GM12873 (cell line): Measurements from ENCODE around the gene TNFSF18.

ENCODE experiments used
- TF ChIP-seq, protein P1 (sequence below): IDR thresholded peaks from 2 replicates; pipeline ENCODE4 v1.5.1; 2012; ENCODE audit warnings: low read depth, mild to moderate bottlenecking, moderate library complexity, low read length, control low read depth; ENCODE audit not compliant: insufficient read depth; ENCODE audit errors: missing control alignments

The TNFSF18 gene

DNA sequence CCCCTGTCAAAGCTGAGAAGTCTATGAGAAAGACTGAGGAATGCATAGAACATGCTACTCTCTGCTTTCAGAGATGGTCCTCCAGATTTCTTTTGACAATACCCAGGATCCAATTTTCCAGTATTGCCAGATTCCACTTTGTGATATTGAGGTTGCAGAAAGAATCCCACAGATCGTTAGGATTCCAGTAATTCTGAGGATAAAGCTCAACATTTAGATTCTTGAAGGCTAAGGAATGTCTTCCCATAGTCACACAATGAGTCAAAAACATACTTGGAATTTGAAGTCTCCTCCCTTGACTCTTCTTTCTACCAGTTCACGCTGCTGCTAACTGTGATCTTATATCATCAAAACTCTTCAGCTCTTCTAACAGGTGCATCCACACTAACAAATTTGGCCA lies 57.1 kb downstream of the TNFSF18 start:
- TF ChIP-seq, protein P1, sequence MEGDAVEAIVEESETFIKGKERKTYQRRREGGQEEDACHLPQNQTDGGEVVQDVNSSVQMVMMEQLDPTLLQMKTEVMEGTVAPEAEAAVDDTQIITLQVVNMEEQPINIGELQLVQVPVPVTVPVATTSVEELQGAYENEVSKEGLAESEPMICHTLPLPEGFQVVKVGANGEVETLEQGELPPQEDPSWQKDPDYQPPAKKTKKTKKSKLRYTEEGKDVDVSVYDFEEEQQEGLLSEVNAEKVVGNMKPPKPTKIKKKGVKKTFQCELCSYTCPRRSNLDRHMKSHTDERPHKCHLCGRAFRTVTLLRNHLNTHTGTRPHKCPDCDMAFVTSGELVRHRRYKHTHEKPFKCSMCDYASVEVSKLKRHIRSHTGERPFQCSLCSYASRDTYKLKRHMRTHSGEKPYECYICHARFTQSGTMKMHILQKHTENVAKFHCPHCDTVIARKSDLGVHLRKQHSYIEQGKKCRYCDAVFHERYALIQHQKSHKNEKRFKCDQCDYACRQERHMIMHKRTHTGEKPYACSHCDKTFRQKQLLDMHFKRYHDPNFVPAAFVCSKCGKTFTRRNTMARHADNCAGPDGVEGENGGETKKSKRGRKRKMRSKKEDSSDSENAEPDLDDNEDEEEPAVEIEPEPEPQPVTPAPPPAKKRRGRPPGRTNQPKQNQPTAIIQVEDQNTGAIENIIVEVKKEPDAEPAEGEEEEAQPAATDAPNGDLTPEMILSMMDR: no peak

DNA sequence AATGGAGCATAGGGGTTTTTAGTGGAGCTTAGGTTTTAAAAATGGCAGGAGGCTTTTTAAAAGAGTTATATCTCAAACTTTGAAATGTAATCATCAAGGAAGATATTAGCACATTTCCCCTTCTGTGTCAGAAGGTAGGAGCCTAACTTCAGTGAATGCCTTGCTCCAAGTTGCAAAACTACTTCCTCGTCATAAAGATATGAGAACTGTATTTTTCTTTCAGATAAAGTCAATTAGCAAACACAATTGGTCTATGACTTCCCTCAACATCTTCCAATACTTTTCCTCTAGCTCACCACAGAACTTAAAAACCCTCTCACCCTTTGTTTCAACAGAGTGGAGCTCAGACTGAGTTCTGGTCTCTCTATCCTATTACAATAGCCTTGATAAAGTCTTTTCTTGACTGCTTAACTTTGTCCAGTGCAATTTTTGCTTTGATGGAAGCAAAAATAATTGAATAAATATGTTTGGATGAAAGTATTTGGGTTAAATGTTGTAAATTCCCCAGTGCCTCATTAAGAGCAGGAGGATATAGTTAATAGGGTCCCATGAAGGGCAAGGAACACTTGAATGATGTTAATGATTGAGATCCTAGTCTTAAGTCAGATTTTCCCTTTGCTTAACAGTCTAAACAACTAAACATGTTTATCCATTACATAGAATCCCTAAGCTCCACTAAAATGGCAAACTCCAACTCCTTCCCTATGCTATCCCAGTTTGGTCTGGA lies 58.9 kb downstream of the TNFSF18 start:
- TF ChIP-seq, protein P1: no peak

DNA sequence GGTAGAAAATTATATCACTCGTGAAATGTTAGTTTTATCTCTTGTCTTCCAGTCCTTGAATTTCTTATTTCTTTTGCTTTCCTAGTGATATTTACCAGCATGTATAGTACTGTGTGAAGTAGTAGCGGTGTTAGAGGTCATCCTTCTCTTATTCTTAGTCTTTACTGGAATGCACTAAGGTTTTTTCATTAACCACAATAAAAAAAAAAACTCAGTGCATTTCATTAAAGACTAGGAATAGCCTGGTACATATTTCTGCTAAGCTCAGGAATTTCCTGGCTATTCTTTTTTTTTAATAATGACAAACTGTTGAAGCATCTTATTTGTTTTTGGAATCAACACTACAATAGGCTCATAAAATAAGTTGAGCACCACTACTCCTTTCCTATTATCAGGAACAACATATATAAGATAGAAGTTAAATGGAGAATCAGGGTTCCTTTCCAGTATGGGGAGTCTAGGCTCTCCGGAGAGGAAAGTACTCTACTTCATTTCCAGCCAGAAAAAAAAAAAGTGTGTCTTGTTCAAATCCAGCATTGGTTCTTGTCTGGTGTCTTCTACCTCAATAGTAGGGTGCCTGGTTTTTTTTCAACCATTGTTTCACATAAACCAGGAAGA lies 60.0 kb downstream of the TNFSF18 start:
- TF ChIP-seq, protein P1: no peak
